Neutrophil (primary cell): ENCODE results near the gene WDR88.

Experiments
- H3K27ac ChIP-seq: fragments of 200-600 bp; sonication (generic); 2 replicates; pipeline ENCODE4 v1.5.1; 2016; ENCODE audit warnings: mild to moderate bottlenecking, moderate library complexity
- H3K27me3 ChIP-seq: fragments of 200-600 bp; sonication (generic); 2 replicates; pipeline ENCODE4 v1.6.0; 2016; ENCODE audit warnings: mild to moderate bottlenecking
- H3K36me3 ChIP-seq: fragments of 200-600 bp; sonication (generic); 2 replicates; pipeline ENCODE4 v1.5.1; 2017
- H3K4me1 ChIP-seq, 2 experiments: fragments of 200-600 bp in 1 of 2; sonication (generic) in 1 of 2; 1 replicate in 1 of 2; 2 replicates in 1 of 2; pipeline versions ENCODE4 v1.5.1 to v1.6.1; 2013 to 2016; ENCODE audit warnings: low read depth in 1 of 2, low read length in 1 of 2, mild to moderate bottlenecking in 1 of 2, moderate library complexity in 1 of 2; ENCODE audit not compliant: control insufficient read depth in 1 of 2, insufficient read depth in 1 of 2
- H3K4me3 ChIP-seq, 2 experiments: fragments of 200-600 bp in 1 of 2; sonication (generic) in 1 of 2; 1 replicate in 1 of 2; 2 replicates in 1 of 2; pipeline ENCODE4 v1.5.1; 2013 to 2016; ENCODE audit warnings: low read depth in 1 of 2, low read length in 1 of 2, mild to moderate bottlenecking in 1 of 2, moderate library complexity in 1 of 2
- H3K9me3 ChIP-seq: fragments of 200-600 bp; sonication (generic); 2 replicates; pipeline ENCODE4 v1.5.1; 2016
- TF ChIP-seq, protein P1 (sequence below): fragments of 200-600 bp; sonication (generic); IDR thresholded peaks from 2 replicates; pipeline ENCODE4 v1.5.1; 2016; ENCODE audit warnings: antibody characterized with exemption

The WDR88 gene

DNA sequence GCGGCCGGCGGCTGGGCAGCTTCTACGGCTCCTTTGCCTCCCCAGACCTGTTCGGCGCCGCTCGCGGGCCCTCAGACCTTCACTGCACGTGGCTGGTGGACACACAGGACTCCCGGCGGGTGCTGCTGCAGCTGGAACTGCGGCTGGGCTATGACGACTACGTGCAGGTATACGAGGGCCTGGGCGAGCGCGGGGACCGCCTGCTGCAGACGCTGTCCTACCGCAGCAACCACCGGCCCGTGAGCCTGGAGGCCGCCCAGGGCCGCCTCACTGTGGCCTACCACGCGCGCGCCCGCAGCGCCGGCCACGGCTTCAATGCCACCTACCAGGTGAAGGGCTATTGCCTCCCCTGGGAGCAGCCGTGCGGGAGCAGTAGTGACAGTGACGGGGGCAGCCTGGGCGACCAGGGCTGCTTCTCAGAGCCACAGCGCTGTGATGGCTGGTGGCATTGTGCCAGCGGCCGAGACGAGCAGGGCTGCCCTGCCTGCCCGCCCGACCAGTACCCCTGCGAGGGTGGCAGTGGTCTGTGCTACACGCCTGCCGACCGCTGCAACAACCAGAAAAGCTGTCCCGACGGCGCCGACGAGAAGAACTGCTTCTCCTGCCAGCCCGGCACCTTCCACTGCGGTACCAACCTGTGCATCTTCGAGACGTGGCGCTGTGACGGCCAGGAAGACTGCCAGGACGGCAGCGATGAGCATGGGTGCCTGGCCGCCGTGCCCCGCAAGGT lies 73.8 kb downstream of the WDR88 start:
- Histone ChIP-seq H3K27ac (no peak overlapping the region), H3K4me1 (peaks cover 4 to 5% of the 10 kb centered on the region in 2 experiments), H3K9me3 (no peaks in the 10 kb centered on the region), H3K27me3 (no peaks in the 10 kb centered on the region), H3K36me3 (peaks cover 58% of the 10 kb centered on the region), H3K4me3 (no peak overlapping the region)
- TF ChIP-seq, protein P1, sequence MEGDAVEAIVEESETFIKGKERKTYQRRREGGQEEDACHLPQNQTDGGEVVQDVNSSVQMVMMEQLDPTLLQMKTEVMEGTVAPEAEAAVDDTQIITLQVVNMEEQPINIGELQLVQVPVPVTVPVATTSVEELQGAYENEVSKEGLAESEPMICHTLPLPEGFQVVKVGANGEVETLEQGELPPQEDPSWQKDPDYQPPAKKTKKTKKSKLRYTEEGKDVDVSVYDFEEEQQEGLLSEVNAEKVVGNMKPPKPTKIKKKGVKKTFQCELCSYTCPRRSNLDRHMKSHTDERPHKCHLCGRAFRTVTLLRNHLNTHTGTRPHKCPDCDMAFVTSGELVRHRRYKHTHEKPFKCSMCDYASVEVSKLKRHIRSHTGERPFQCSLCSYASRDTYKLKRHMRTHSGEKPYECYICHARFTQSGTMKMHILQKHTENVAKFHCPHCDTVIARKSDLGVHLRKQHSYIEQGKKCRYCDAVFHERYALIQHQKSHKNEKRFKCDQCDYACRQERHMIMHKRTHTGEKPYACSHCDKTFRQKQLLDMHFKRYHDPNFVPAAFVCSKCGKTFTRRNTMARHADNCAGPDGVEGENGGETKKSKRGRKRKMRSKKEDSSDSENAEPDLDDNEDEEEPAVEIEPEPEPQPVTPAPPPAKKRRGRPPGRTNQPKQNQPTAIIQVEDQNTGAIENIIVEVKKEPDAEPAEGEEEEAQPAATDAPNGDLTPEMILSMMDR, result no peak

DNA sequence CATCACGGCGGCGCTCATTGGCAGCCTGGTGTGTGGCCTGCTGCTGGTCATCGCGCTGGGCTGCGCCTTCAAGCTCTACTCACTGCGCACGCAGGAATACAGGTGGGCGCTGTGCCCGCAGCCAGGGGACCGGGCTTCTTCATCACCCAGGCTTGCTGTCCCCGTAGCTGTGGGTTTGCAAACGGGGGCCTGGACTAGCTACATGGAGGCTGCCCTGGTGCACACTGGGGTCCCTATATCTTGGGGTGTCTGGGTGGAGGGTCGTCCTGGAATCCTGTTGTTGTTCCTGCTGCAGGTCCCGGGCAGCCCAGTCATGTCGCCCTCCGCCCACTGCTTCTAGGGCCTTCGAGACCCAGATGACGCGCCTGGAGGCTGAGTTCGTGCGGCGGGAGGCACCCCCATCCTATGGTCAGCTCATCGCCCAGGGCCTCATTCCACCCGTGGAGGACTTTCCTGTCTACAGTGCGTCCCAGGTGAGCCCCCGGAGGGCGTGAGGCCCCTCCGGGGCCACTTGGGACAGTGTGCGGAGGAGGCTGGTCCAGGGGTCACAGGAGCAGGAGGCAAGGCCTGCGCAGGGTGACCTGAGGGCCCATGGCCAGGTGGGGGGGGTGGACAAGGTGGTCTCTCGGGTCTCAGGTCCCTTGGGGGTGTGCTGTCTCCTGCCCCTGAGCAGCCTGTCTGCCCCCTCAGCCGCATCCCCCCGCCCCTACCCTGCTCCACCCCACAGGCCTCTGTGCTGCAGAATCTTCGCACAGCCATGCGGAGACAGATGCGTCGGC lies 74.5 kb downstream of the WDR88 start:
- Histone ChIP-seq H3K27me3 (no peaks in the 10 kb centered on the region), H3K4me3 (no peak overlapping the region), H3K4me1 (peaks cover 0 to 1% of the 10 kb centered on the region in 2 experiments), H3K27ac (no peak overlapping the region), H3K9me3 (no peaks in the 10 kb centered on the region), H3K36me3 (peaks cover 58% of the 10 kb centered on the region)
- TF ChIP-seq, protein P1, result no peak

DNA sequence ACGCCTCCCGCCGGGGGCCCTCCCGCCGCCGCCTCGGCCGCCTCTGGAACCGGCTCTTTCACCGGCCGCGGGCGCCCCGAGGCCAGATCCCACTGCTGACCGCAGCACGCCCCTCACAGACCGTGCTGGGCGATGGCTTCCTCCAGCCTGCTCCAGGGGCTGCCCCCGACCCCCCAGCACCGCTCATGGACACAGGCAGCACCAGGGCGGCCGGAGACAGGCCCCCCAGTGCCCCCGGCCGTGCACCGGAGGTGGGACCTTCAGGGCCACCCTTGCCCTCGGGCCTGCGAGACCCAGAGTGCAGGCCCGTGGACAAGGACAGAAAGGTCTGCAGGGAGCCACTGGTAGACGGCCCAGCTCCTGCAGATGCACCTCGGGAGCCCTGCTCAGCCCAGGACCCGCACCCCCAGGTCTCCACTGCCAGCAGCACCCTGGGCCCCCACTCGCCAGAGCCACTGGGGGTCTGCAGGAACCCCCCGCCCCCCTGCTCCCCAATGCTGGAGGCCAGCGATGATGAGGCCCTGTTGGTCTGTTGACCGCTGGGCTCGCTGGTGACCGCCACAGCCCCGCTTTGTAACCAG lies 75.2 kb downstream of the WDR88 start:
- Histone ChIP-seq H3K4me1 (no peaks in the 10 kb centered on the region), H3K9me3 (no peaks in the 10 kb centered on the region), H3K4me3 (no peak overlapping the region), H3K27ac (no peak overlapping the region), H3K36me3 (peaks cover 58% of the 10 kb centered on the region), H3K27me3 (no peaks in the 10 kb centered on the region)
- TF ChIP-seq, protein P1, result no peak

DNA sequence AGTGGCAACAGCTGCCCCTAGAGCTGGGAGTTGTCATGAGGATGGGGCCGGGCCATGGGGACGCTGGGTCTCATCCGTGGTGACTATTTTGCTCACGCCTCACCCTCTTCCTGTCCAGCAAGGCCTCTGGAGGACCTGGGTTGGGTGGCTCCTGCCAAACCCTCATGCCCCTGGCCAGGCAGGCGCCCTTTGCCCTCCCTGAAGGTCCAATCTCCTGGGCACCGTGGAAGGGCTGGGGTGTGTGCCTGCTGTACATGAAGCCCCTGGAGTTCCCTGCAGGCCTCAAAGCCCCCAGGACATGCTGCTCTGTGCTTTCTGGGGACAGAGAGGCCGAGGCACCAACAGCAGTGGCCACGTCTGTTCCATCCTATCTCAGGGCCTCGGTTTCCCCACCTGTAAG lies 76.0 kb downstream of the WDR88 start:
- TF ChIP-seq, protein P1, result no peak
- H3K4me1 ChIP-seq, result no peaks in the 10 kb centered on the region
- H3K27ac ChIP-seq, result no peak overlapping the region
- H3K27me3 ChIP-seq, result no peaks in the 10 kb centered on the region
- H3K9me3 ChIP-seq, result no peaks in the 10 kb centered on the region
- no peak overlapping the region for H3K4me3 ChIP-seq
- peaks cover 52% of the 10 kb centered on the region for H3K36me3 ChIP-seq

DNA sequence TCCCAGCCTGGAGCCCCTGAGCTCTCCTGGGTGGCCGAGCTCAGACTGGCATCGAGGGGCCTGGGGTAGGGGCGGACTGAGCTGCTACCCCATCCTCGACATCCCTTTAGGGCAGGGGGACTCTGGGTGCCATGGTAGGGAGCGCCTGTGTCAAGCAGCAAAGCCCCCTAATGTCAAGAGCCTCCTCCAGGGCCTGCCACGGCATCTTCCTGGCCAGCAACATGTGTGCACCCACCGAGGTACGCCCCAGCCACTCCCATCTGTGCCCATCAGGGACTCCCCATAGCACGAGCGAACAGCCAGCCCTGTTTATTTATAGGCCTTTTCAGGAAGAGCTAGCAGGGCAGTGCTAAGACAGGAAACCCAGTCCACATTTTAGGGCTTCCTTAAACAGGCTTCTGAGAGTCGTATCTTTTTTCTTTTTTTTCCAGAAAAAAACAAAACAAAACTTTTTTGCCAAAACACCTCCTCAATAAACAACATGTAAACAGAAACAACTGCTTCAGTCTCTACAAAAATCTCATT lies 76.5 kb downstream of the WDR88 start:
- Histone ChIP-seq H3K27me3 (no peaks in the 10 kb centered on the region), H3K4me3 (no peak overlapping the region), H3K9me3 (no peaks in the 10 kb centered on the region), H3K4me1 (no peaks in the 10 kb centered on the region), H3K36me3 (peaks cover 47% of the 10 kb centered on the region), H3K27ac (no peak overlapping the region)
- TF ChIP-seq, protein P1, result no peak
